Peyer's patch (tissue), 4 donors: Measurements from ENCODE around the gene PALMD.

ENCODE experiments used
- CTCF ChIP-seq, 6 experiments: fragments of 450-650 bp in 4 of 6; fragments of 200-600 bp in 2 of 6; sonication (generic) in 1 of 6; IDR thresholded peaks; one replicate each; pipeline ENCODE4 v1.5.1; 2017 to 2019; ENCODE audit warnings: antibody characterized with exemption in 6 of 6, mild to moderate bottlenecking in 3 of 6, moderate library complexity in 1 of 6
- POLR2A ChIP-seq, 2 donors: fragments of 450-650 bp; IDR thresholded peaks; one replicate each; pipeline ENCODE4 v1.5.1; 2017; ENCODE audit warnings: antibody characterized with exemption in 2 of 2, mild to moderate bottlenecking in 2 of 2, moderate library complexity in 2 of 2

- TF ChIP-seq CTCF (IDR thresholded peaks at IDR 0.05) (no peak), POLR2A (IDR thresholded peaks at IDR 0.05) (no peak)
Observed at GRCh38 chr1:99658031-99658290, 12.0 kb downstream of the PALMD start.
